ENCODE measurements around the gene FBXO42.

- TF ChIP-seq EP300 (IDR thresholded peaks at IDR 0.05) (no peak), CTCF (IDR thresholded peaks at IDR 0.05) (no peak), POLR2AphosphoS5 (IDR thresholded peaks at IDR 0.05) (no peak)
Observed at GRCh38 chr1:16276302-16277030, 75.8 kb downstream of the FBXO42 start.

All from esophagus muscularis mucosa (tissue), 4 donors.